Measurements from ENCODE around the gene GRIK4. TPM values are rescaled to one million over a fixed set of nuclear protein-coding genes. Genes with fewer than 3 reads are reported as not detected.
"Not testable (repeated sequence)": the region's sequence is repeated elsewhere in the genome, so short reads cannot be mapped to it uniquely, and the experiment has no call there.

GRIK4 gene
- total RNA-seq, 1 donor from 2014 or later: not detected

GRCh38 chr11:121029813-121030445 is 518.4 kb downstream of the GRIK4 start:
- H3K27me3 Mint-ChIP-seq: no peaks in the 10 kb centered on the region
- peaks cover 27% of the 10 kb centered on the region for H3K4me1 Mint-ChIP-seq (ENCODE audit: low read depth)
- no peak for TF ChIP-seq CTCF (IDR thresholded peaks at IDR 0.05; ENCODE audit: unreplicated experiment)
- H3K36me3 Mint-ChIP-seq (ENCODE audit: insufficient read depth): peaks cover 2% of the 10 kb centered on the region
- no peak overlapping the region for H3K4me3 Mint-ChIP-seq (ENCODE audit: low read depth)
- peak overlapping the region; percentile 56 for H3K27ac Mint-ChIP-seq
- no peak for DNase-seq (ENCODE audit: low spot score, unreplicated experiment)
- no peaks in the 10 kb centered on the region for H3K9me3 Mint-ChIP-seq (ENCODE audit: low read depth)

DNA sequence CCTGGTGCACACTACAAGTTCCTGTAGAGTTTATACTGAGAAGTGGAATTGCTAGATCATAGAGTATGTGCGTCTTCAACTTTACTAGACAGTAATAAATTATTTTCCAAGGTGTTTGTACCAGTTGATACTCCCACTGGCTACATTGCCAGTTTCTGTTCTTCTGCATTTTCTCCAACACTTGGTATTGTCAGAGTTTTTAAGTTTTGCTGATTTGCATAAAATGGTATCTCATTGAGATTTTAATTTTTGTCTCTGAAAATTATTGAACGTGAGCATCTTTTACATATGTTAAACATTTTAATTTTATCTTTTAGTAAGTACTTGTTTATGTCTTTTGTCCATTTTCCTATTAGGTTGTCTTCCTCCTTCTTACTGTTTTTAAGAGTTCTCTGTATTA is 519.6 kb downstream of the GRIK4 start:
- no peak overlapping the region for H3K4me3 Mint-ChIP-seq (ENCODE audit: low read depth)
- H3K27me3 Mint-ChIP-seq: no peaks in the 10 kb centered on the region
- peaks cover 2% of the 10 kb centered on the region for H3K36me3 Mint-ChIP-seq (ENCODE audit: insufficient read depth)
- no peak for TF ChIP-seq CTCF (IDR thresholded peaks at IDR 0.05; ENCODE audit: unreplicated experiment)
- DNase-seq (ENCODE audit: low spot score, unreplicated experiment): no peak
- H3K4me1 Mint-ChIP-seq (ENCODE audit: low read depth): peaks cover 29% of the 10 kb centered on the region
- no peak overlapping the region for H3K27ac Mint-ChIP-seq
- H3K9me3 Mint-ChIP-seq (ENCODE audit: low read depth): no peaks in the 10 kb centered on the region

- H3K4me3 Mint-ChIP-seq (ENCODE audit: low read depth); DNase-seq (ENCODE audit: low spot score, unreplicated experiment); H3K27me3 Mint-ChIP-seq; H3K27ac Mint-ChIP-seq; H3K9me3 Mint-ChIP-seq (ENCODE audit: low read depth); H3K36me3 Mint-ChIP-seq (ENCODE audit: insufficient read depth): not testable (repeated sequence)
- peaks cover 29% of the 10 kb centered on the region for H3K4me1 Mint-ChIP-seq (ENCODE audit: low read depth)
Measured at GRCh38 chr11:121031648-121032047, 520.1 kb downstream of the GRIK4 start.

GRCh38 chr11:121032546-121032945 is 521.0 kb downstream of the GRIK4 start:
- no peak for TF ChIP-seq CTCF (IDR thresholded peaks at IDR 0.05; ENCODE audit: unreplicated experiment)
- Mint-ChIP-seq H3K9me3 (ENCODE audit: low read depth) (no peaks in the 10 kb centered on the region), H3K27ac (no peak overlapping the region), H3K4me1 (ENCODE audit: low read depth) (peaks cover 29% of the 10 kb centered on the region), H3K36me3 (ENCODE audit: insufficient read depth) (peaks cover 1% of the 10 kb centered on the region), H3K27me3 (no peaks in the 10 kb centered on the region), H3K4me3 (ENCODE audit: low read depth) (no peak overlapping the region)
- no peak for DNase-seq (ENCODE audit: low spot score, unreplicated experiment)

- H3K27me3 Mint-ChIP-seq: no peaks in the 10 kb centered on the region
- no peak for TF ChIP-seq CTCF (IDR thresholded peaks at IDR 0.05; ENCODE audit: unreplicated experiment)
Measured at GRCh38 chr11:121033635-121034034, 522.1 kb downstream of the GRIK4 start.

GRCh38 chr11:121035169-121035755 is 523.7 kb downstream of the GRIK4 start:
- TF ChIP-seq CTCF (IDR thresholded peaks at IDR 0.05; ENCODE audit: unreplicated experiment): no peak
- DNase-seq (ENCODE audit: low spot score, unreplicated experiment): no peak
- Mint-ChIP-seq H3K4me3 (ENCODE audit: low read depth) (no peak overlapping the region), H3K9me3 (ENCODE audit: low read depth) (no peaks in the 10 kb centered on the region), H3K27me3 (no peaks in the 10 kb centered on the region), H3K4me1 (ENCODE audit: low read depth) (peaks cover 41% of the 10 kb centered on the region), H3K27ac (no peak overlapping the region), H3K36me3 (ENCODE audit: insufficient read depth) (no peaks in the 10 kb centered on the region)

More at GRCh38 chr11:121033635-121034034, 522.1 kb downstream of the GRIK4 start:
- Mint-ChIP-seq H3K9me3 (ENCODE audit: low read depth) (no peaks in the 10 kb centered on the region), H3K4me1 (ENCODE audit: low read depth) (peaks cover 34% of the 10 kb centered on the region), H3K27ac (no peak overlapping the region), H3K4me3 (ENCODE audit: low read depth) (no peak overlapping the region), H3K36me3 (ENCODE audit: insufficient read depth) (no peaks in the 10 kb centered on the region)
- DNase-seq (ENCODE audit: low spot score, unreplicated experiment): no peak
